COLO668 (cell line): ENCODE results near the gene HACE1.
"Not testable (repeated sequence)": the region's sequence is repeated elsewhere in the genome, so short reads cannot be mapped to it uniquely, and the experiment has no call there.

Experiments used
- DNase-seq: peaks from one replicate; lab custom pipeline; 2025; ENCODE audit not compliant: unreplicated experiment; lab: John Stamatoyannopoulos, UW

Gene HACE1

GRCh38 chr6:104829183-104829958 is 30.3 kb downstream of the HACE1 start:
- no peak for DNase-seq

GRCh38 chr6:104828478-104828877 is 31.2 kb downstream of the HACE1 start:
- no peak for DNase-seq

- DNase-seq = not testable (repeated sequence)
Measured at GRCh38 chr6:104820820-104821219, 38.9 kb downstream of the HACE1 start.

- DNase-seq = no peak
Measured at GRCh38 chr6:104816125-104816524, 43.6 kb downstream of the HACE1 start.

- DNase-seq = no peak
Measured at GRCh38 chr6:104814743-104815142, 45.0 kb downstream of the HACE1 start.

GRCh38 chr6:104813552-104813951 is 46.2 kb downstream of the HACE1 start:
- no peak for DNase-seq

- DNase-seq = no peak
Measured at GRCh38 chr6:104809116-104809515, 50.6 kb downstream of the HACE1 start.

GRCh38 chr6:104805335-104805734 is 54.4 kb downstream of the HACE1 start:
- DNase-seq = not testable (repeated sequence)

GRCh38 chr6:104799134-104799657 is 60.5 kb downstream of the HACE1 start:
- DNase-seq = no peak

GRCh38 chr6:104796031-104796785 is 63.5 kb downstream of the HACE1 start:
- no peak for DNase-seq

- no peak for DNase-seq
Measured at GRCh38 chr6:104795363-104795762, 64.4 kb downstream of the HACE1 start.

- no peak for DNase-seq
Measured at GRCh38 chr6:104789770-104790190, 69.9 kb downstream of the HACE1 start.

- DNase-seq = no peak
Measured at GRCh38 chr6:104788400-104788799, 71.3 kb downstream of the HACE1 start.

- DNase-seq = no peak
Measured at GRCh38 chr6:104787305-104787704, 72.4 kb downstream of the HACE1 start.

GRCh38 chr6:104784884-104785283 is 74.8 kb downstream of the HACE1 start:
- DNase-seq = no peak

- DNase-seq = no peak
Measured at GRCh38 chr6:104771258-104771832, 88.4 kb downstream of the HACE1 start.

- no peak for DNase-seq
Measured at GRCh38 chr6:104768906-104769305, 90.8 kb downstream of the HACE1 start.

GRCh38 chr6:104766595-104766994 is 93.1 kb downstream of the HACE1 start:
- DNase-seq = no peak

- no peak for DNase-seq
Measured at GRCh38 chr6:104754788-104755409, 104.8 kb downstream of the HACE1 start.

- DNase-seq = no peak
Measured at GRCh38 chr6:104753251-104753650, 106.5 kb downstream of the HACE1 start.

- no peak for DNase-seq
Measured at GRCh38 chr6:104750449-104750848, 109.3 kb downstream of the HACE1 start.
